GM20431 (cell line): Measurements from ENCODE around the gene CYGB.

Experiments
- in situ Hi-C: fragments of 300-500 bp; cut with MseI, MboI; formaldehyde crosslinking; loops from one replicate; pipeline ENCODE4 v1.15.0; 2020; ENCODE audit warnings: low sequenced_read_pairs; ENCODE audit not compliant: unreplicated experiment

CYGB gene

DNA sequence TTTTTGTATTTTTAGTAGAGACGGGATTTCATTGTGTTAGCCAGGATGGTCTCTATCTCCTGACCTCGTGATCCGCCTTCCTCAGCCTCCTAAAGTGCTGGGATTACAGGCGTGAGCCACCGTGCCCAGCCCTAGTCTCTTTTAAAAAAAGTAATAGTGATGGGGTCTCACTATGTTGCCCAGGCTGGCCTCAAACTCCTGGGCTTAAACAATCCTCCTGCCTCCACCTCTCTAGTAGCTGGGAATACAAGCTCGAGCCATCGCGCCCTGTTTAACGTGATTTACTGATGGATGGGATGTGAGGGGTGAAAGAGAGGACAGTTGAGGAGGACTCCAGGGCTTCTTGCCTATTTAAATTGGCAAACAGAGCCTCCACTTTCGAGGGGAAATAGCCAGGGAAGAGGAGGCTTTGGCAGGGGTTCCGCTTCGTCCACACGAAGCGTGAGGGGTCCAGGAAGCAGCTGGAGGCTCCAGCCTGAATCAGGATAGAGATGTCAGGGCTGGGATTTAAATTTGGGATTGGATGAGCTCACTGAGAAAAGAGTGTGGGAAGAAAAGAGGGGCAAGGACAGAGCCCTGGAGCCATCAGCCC lies 28.9 kb downstream of the CYGB start:
- in situ Hi-C loops = loop anchor here (5.0 kb wide), 1 partner anchor 41 kb away; the partner anchor contains the start of gene AANAT

DNA sequence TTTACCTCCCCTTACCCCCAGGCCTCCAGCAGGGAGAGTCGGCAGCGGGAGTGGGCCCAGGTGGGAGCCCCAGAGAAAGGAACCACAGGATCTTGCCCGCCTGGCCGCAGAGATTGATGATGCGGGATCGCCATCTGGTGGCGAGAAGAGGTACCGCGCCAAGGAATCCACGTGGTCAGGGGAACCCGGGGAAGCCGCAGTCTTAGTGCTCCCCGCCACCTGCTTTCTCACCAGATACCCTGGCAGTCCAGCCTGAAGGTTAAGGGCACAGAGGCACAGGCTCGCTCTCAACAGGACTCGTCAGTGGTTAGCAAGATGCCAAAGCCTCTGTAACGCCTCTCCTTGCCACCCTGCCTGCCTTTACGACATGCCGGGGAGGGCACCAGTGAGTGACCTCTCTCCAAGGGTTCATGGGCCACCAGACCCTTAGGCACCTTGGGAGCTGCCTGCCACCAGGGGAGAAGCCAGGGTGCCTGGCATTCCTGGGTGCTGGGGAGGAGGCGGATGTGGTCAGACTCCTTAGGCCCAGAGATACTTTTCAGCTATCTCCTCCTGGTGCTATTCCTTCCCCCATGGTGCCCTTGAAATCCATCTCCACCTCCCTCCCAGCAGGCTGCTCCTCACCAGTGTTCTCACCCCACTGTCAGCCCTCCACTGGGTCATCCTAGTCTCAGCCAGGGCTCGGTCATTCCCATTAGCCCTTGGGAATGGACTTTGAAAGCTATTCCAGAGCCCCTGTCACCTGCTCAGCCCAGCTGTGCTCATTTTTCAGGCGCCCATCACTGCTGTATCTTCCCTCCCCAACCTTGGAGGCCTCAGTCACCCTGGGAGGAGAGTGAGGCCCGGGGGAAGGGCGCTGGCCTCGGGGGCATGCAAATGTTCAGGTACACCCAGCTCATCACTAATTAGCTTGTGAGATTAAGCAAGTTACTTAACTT lies 30.8 kb downstream of the CYGB start:
- in situ Hi-C loops = loop anchor here (5.0 kb wide), 1 partner anchor 39 kb away; the partner anchor contains the start of gene AANAT

DNA sequence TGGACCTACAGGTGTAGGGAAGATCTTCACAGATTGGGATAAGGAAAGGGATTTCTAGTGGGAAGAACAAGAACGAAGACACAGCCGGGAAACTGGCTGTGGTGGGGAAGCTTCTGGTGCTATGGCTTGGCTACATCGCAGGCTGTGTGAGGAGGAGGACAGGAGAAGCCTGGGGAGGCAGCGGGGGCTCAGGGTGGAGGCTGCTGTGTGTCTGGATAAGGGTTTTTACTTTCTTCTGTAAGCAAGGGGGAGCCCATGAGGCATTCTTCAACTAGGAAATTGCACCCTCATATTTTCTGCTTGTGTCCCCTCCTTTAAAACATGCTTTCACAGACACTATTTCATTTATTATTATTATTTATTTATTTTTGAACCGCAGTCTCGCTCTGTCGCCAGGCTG lies 33.4 kb downstream of the CYGB start:
- in situ Hi-C loops = no loop called here

DNA sequence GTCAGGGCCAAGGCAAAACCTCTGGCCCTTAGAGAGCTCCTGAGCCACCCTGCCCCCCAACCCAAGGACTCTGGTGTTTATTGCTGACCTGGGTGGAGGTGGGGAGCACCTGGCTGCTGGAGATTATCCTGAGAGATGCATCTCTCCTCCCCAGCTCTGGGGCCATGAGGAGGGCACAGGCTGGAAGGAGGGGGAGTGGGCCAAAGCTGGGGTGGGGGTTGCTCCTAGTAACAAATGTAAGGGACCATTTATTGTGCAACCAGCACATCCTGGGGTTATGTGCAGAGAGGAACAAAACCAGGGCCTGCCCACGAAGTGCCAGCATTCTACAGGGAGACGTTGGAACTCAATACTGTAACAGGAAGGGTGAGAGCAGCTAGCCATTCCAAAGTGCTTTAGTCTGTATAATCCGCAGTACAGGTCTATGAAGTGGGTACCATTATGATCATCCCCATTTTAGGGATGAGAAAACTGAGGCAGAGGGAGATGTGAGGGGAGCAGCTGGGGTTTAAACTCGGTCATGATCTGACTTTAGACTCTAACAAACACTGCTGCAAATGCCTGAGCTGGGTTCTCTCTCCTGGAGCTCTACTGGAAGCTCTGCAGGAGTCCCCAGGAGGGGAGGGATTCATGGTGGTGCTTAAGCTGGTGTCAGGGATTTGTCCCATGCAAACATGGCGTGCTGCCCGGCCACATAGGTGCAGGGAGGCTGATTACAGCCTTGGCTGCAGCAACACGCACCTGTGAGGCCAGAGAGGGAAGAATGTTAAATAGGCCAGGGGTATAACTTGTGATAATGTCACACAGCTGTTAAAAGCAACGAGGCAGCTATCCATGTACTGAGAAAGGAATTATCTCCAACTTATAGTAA lies 34.9 kb downstream of the CYGB start:
- in situ Hi-C loops = no loop called here

DNA sequence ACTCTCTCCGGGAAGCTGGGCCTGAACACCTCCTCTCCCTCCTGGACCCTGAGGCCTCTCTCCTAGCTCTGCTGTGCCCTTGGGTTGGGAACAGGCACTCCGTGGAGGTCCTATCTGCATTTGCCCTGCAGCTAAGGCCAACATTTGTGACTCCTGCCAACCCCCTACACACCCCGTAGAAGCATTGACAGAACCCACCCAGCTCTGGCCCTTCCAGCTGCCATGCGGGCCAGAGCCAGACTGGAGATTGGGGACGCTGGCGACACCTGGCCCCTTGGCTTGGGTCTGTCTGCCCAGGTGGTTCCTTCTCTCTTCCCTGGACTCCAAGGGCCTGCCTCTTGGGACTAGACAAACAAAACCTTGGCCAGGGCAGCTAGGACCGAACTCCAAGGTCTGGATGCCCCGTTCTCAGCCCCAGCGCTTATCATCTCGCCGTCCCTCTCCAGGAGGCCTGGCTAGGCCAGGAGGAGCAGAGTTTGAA lies 35.6 kb downstream of the CYGB start:
- in situ Hi-C loops = no loop called here

DNA sequence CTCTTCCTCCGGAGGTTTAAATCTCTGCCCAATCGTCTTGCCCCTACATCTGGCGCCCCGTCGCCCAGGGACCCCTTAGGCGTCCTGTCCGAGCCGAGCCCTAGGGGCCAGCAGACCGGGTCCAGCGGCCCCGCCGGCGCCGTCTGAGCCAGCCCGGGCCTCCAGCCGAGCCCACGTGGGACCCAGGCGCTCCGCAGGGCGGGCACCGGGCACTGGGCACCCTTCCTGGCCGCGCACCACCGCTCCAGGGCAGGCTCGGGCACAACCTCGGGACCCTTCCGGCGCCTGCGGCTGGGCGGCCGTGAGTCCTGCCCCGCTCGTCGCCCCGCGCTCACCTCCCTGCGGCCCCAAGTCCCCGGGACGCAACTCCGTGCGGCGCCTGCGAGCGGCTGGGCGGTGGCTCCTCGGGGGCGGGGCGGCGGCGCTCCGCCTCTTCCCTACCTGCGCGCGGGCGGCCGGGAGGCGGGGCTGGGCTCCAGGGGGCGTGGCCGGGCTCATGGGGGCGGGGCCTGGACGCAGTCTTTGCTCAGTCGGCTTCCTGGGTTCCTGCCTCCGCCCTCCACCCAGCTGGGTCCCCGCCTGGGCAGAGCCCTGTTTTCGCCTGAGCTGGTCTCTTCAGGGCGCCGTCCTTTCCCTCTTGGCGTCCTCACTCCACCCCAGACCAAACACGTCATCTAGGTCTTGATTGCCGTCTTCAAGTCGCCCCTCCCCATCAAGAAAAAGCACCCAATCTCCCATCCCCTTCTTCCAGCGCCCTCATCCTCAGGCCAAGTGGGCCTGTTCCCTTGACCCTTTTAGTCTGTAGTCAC lies 36.3 kb downstream of the CYGB start, which contains the start of gene RHBDF2:
Gene RHBDF2, minus strand, starts transcription at position 406 of the 809 bp plus-strand sequence. CDS start 19,899 bp downstream, outside the sequence.
- in situ Hi-C loops = no loop called here

DNA sequence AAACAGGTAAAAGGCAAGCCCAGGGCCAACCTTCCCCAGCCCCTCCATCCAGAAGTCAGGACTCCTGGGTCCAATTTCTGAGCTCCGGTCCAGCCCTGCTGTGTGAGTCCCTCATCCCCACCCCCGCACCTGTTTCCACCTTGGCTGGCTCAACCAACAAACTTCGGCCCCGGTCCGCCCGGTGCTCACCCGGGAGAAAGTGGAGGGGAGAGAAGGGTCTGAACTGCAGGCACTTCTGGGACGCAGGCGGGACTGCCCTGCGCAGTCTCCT lies 36.8 kb downstream of the CYGB start:
- in situ Hi-C loops = no loop called here

DNA sequence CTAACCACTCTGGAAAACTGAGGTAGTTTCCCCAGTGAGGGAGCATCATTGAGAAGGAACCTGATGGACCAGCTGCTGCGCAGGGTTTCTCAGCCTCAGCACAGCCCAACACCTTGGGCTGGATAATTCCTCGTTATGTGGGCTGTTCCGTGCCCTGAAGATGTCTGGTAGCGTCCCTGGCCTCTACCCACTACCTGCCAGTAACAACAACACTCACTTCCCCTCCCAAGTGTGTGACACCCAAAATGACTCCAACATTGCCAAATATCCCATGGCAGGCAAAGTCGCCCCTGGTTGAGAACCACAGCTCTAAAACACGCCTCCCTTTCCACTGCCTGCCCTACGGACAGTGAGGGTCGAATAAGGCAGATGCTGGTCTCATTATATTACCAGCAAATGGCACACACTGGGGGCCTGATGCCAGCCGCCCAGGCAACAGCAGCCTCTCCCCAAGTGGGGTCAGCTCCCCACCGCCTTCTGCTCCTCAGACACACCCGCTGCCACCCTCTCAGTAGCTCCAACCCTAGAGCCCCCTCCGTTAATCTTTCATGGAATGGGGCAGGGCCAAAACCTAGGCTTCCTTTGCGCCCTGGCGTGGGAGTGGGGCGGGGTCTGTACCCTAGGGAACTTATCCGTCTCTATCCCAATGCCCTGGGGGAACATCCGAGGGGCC lies 37.3 kb downstream of the CYGB start:
- in situ Hi-C loops = no loop called here

DNA sequence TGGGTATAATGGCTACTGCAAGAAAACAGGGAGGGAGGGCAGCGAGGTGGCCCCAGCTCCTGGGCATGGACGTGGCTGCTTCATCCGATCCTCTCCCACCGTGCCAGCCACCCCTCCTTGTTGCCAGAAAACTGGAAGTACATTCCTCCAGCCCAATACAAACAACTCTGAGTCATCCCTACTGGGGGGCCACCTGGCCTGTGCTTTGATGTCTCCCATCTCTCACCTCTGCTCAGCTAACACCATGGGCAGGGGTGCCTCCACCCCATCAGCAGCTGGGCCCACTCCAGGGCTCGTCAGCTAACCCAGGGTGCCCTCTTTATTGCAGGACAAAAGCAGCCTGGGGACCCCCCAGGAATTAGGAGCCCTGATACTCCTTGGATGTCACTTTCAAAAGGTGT lies 38.2 kb downstream of the CYGB start:
- in situ Hi-C loops = no loop called here

DNA sequence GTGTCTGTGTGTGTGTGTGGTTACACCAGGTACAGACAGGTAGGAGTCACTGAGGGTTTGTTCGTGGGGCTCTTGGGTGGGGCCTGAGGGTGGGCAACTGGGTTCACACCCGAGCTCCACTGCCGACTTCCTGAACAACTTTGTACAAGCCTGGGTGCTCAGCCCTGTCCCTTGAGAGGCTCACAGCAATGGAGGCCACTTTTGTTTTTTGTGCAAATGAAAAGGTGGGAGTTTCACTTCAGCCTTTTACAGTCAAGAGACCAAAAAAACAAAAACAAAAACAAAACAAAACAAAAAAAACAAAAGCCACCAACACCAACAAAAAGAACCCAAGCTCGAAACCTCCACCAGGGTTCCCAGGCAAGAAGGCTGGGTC lies 38.6 kb downstream of the CYGB start:
- in situ Hi-C loops = no loop called here

DNA sequence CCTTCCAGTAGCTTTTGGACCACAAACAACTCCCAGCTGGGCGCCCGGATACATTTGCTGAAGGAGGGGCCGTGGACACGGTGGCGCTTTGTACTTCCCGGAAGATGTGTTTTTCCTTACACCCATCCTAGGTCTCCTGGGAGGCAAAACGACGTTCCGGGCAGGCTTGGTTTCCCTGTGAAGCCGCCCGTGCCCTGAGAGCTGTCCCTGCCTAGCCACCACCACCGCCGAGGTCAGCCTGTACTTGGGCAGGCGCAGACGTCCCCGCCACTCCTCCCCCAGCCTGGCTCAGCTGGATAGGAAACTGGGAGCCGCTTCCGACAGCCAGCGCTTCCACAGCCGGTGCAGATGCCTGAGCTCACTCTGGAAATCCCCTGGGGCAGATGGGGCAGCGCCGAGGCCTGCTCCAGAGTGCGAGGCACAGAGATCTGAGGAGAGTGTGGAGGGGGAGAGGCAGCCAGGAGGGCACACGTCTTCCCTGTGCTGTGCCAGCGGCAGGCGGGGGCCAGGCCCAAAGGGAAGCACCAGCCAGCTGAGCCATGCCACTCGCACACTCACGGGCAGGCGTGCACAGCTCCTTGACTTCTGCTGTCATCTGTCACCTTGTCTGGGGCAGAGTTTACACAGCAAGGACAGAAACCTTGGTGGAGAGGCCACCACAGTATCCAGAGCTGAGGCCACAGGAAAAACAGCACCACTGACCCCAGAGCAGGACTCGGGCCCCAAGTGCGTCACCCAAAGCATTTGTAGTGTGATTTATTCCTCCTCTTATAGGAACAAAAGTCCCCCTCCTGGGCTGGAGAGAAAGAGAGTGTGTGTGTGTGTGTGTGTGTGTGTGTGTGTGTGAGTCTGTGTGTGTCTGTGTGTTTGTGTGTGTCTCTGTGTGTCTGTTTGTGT lies 39.3 kb downstream of the CYGB start:
- in situ Hi-C loops = no loop called here

DNA sequence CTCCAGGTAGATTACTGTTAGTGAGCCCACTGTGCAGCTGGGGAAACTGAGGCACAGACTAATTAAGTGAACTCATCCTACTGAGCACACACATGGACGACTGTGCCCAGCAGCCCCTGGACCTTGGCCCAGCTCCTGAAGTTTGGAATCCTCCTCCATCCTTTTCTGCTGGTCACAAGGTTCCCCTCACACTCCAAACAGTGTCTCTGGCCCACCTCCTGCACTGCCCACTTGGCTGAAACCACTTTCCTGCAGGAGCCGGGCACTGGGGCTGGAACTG lies 39.9 kb downstream of the CYGB start:
- in situ Hi-C loops = no loop called here

DNA sequence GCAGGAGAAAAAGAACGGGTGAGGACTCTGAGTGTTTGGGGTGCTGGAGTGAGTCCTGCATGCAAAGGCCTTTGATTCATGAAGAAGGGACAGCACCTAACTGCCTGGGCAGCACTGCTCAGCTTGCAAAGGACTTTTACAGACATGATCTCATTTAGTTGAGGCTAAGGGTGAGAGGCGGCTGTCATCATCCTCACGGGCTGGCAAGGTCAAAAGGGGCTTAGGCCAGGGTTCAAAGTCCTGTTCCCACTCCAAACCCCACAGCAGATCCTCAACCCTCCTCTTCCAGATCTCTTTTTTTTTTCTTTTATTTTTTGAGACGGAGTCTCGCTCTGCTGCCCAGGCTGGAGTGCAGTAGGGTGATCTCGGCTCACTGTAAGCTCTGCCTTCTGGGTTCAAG lies 41.0 kb downstream of the CYGB start:
- in situ Hi-C loops = no loop called here

DNA sequence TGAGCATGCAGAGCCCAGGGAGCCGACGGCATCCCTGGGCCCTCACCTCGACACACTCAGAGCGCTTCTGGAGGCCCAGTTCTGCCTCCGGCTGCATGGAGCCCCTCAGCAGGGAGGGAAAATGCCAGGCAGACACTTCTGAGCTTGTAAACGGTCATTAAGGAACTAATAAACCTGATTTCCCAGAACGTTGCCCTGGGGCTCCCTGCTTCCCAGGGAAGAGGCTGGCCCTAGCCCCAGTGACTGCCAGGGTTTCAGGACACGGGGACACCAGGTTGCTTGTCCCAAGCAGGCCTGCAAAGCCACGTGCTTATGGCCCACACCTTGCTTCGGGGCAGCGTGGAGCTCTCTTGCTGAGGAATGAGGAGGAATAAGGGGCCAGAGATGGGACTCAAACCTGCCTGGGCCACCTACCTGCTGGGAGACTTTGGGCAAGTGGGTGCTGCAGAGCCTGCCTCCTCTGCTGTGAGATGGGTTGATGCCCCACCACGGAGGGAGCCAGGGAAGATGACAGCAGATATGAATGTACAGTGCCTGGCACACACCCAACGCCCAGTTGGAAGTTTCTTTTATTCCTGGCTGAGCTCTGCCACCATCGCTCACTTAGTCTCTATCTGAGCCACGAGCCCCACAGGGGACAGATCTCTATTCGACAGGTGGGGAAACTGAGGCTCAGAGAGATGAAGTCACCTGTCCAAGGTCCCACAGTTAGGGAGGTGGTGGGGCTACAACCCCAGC lies 41.7 kb downstream of the CYGB start:
- in situ Hi-C loops = no loop called here

DNA sequence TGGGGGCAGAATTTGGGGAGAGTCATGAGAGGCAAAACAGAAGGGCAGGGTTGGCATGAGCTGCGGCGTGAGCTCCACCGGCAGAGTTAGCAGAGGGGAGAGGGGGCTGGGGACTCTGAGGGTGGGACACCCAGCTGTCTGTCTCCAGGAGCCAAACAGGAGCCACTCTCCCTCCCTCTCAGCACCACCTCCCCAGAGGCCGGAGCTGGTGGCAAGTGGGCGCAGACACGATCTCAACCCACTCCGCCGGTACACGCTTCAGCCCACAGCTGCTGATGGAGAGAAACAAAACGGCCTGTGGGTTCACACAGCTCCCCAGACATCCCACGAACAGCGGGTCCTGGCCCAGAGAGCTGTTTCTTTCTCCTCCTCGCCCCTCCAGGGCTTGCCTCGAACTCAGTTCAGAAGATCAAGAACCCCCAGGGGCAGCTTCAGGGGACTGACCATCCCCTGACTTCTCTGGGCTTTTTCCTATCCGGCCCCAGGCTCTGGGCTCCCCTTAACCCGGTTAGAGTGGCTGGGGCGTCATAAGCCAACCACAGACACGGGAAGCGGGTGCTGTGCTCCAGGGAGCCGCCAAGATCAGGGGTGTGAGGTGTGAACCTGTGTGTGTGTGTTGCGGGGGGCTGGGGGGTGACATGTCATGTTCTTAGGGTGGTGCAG lies 43.9 kb downstream of the CYGB start:
- in situ Hi-C loops = no loop called here

DNA sequence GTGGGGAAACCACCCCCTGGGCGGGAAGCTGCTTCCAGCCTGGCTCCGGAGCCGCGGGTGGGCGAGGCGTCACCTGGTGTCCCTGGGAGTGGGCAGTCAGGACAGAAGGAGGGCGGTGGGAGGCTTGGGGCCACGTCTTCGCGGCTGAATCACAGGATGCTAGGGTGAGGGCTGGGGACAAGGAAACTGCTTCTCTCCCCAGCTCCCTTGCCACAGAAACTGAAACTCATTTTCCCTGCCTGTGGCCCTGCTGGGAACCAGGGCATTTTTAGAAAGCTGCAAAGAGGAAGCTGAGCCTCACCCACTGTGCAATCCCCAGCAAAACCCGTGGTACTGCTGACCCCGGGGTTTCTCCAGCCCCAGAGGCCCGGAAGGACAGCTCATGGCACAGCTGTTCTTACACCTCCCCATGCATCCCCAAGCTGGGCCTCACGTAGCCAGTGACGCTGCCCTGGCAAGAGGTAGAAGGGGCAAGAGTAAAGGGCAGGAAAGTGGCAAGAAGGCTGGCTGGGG lies 44.5 kb downstream of the CYGB start:
- in situ Hi-C loops = no loop called here
